Epithelial cell of esophagus (primary cell): ENCODE measurements around the gene ARCN1.
"Not testable (repeated sequence)": the region's sequence is repeated elsewhere in the genome, so short reads cannot be mapped to it uniquely, and the experiment has no call there.

ENCODE experiments used
- DNase-seq: peaks from one replicate; pipeline ENCODE4 v3.0.0; 2010; ENCODE audit warnings: low read depth
- H3K4me3 ChIP-seq: 2 replicates; pipeline ENCODE4 v1.5.1; 2011; ENCODE audit warnings: mild to moderate bottlenecking, low read length, control low read depth
- CTCF ChIP-seq: IDR thresholded peaks from 2 replicates; pipeline ENCODE4 v1.5.1; 2011; ENCODE audit warnings: low read depth, mild to moderate bottlenecking, low read length, control low read depth, inconsistent platforms; ENCODE audit not compliant: insufficient read depth; ENCODE audit errors: missing control alignments

Gene ARCN1

GRCh38 chr11:118610225-118610772 lies 38.1 kb downstream of the ARCN1 start:
- no peak for TF ChIP-seq CTCF
- DNase-seq, result no peak
- no peak overlapping the region for H3K4me3 ChIP-seq

DNA sequence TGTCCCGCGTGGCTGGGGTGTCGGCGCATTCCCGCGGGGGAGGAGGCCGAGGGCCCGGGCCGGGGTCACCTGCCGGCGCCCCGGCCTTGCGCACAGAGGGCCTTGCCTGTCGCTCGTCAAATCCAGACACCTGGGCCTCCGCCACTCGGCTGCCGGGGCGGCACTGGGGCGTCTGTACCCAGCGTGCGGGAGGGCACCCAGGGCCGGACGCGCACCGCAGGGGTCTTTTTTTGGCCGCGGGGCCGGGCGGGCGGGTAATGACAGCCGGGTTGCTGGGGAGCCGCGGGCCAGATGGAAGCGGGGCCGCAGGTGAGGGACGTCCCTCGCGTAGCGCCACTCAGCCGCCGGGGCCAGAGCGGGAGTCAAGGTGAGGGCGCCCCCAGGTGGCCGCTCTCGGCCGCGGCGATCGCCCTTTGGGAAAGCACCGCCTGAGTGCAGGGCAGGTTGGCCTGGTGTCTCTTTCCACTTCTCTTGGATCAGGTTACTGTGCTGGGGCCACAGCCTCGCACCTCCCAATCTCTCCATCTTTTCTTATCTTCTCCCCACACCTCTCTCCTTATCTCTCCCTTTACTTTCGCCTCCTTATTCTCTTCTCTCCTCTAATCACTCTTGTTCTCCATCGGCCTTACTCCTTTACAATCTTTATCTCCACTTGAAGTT lies 38.7 kb downstream of the ARCN1 start:
- peak; percentile 67 for TF ChIP-seq CTCF
- DNase-seq, result peak; percentile 68
- H3K4me3 ChIP-seq, result no peak overlapping the region

DNA sequence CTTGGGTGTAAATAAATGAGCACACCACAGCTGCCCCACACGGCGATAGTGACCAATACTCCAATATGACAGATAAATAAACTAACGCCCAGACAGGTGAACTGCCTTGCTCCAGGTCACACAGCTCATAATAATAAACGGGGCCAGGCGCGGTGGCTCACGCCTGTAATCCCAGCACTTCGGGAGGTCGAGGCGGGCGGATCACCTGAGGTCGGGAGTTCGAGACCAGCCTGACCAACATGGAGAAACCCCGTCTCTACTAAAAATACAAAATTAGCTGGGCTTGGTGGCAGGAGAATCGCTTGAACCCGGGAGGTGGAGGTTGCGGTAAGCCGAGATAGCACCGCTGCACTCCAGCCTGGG lies 39.2 kb downstream of the ARCN1 start:
- H3K4me3 ChIP-seq, DNase-seq: not testable (repeated sequence)

- no peak overlapping the region for H3K4me3 ChIP-seq
- no peak for DNase-seq
- no peak for TF ChIP-seq CTCF
Measured at GRCh38 chr11:118612378-118612777, 40.2 kb downstream of the ARCN1 start.

DNA sequence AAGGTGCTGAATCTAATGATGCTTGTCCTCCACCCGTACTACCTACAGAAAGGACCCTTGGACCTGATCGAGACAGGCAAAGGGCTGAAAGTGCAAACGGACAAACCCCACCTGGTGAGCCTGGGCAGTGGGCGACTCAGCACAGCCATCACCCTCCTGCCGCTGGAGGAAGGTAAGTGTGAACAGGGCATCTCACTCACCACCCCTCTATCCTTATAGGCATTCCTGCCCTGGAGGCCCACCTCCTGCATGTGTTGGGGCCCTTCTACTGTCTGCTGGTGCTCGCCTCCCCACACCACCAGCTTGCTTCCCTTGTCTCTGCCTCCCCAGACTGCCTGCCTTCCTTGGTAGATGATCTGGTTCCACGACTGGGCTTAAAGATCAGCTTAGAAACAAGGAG lies 42.3 kb downstream of the ARCN1 start:
- no peak for TF ChIP-seq CTCF
- no peak overlapping the region for H3K4me3 ChIP-seq
- DNase-seq, result no peak

- DNase-seq, result no peak
- TF ChIP-seq CTCF, result no peak
- no peak overlapping the region for H3K4me3 ChIP-seq
Measured at GRCh38 chr11:118615282-118615975, 43.2 kb downstream of the ARCN1 start.

GRCh38 chr11:118615976-118616371 lies 43.8 kb downstream of the ARCN1 start:
- TF ChIP-seq CTCF, result no peak

More at GRCh38 chr11:118615976-118616371, 43.8 kb downstream of the ARCN1 start:
- no peak for DNase-seq
- no peak overlapping the region for H3K4me3 ChIP-seq
